Immature natural killer cell (primary cell): ENCODE data around the gene STMN3. TPM values are rescaled to one million over a fixed set of nuclear protein-coding genes. Genes with fewer than 3 reads are reported as not detected.

Source experiments
- DNase-seq, 3 donors: peaks; one replicate each; pipeline ENCODE4 v3.0.0; 2022; ENCODE audit warnings: mixed read lengths in 1 of 3
- H3K27ac Mint-ChIP-seq, 6 donors: one replicate each; pipeline ENCODE4 v1.8.0; 2020; ENCODE audit warnings: mixed read lengths in 6 of 6, mild to moderate bottlenecking in 5 of 6, inconsistent platforms in 4 of 6, moderate library complexity in 3 of 6
- H3K27me3 Mint-ChIP-seq, 3 donors: one replicate each; pipeline ENCODE4 v1.8.0; 2020 to 2021; ENCODE audit warnings: low read depth in 3 of 3, mild to moderate bottlenecking in 3 of 3, mixed read lengths in 3 of 3, moderate library complexity in 3 of 3, inconsistent platforms in 1 of 3
- H3K36me3 Mint-ChIP-seq, 3 donors: one replicate each; pipeline ENCODE4 v1.8.0; 2020; ENCODE audit warnings: mixed read lengths in 3 of 3, inconsistent platforms in 2 of 3, mild to moderate bottlenecking in 2 of 3
- H3K4me1 Mint-ChIP-seq, 2 donors: one replicate each; pipeline ENCODE4 v1.8.0; 2020; ENCODE audit warnings: inconsistent platforms in 2 of 2, mild to moderate bottlenecking in 2 of 2, mixed read lengths in 2 of 2, moderate library complexity in 1 of 2
- H3K4me3 Mint-ChIP-seq, 5 donors: one replicate each; pipeline ENCODE4 v1.8.0; 2020; ENCODE audit warnings: mild to moderate bottlenecking in 5 of 5, mixed read lengths in 5 of 5, inconsistent platforms in 3 of 5, moderate library complexity in 3 of 5
- H3K9me3 Mint-ChIP-seq, 6 donors: one replicate each; pipeline ENCODE4 v1.8.0; 2020; ENCODE audit warnings: mild to moderate bottlenecking in 6 of 6, mixed read lengths in 6 of 6, inconsistent platforms in 4 of 6, moderate library complexity in 3 of 6
- polyA plus RNA-seq, 3 donors: library from polyadenylated mRNA; unstranded; fragments of 300-500 nt; fragmentation: Illumina TruSeq; gene quantifications; one replicate each; pipeline ENCODE4 v1.2.3, GENCODE V29; 2021

Gene STMN3
- polyA plus RNA-seq, 3 donors from 2014 or later: 0.36 to 1.6 (median 1.1) TPM

DNA sequence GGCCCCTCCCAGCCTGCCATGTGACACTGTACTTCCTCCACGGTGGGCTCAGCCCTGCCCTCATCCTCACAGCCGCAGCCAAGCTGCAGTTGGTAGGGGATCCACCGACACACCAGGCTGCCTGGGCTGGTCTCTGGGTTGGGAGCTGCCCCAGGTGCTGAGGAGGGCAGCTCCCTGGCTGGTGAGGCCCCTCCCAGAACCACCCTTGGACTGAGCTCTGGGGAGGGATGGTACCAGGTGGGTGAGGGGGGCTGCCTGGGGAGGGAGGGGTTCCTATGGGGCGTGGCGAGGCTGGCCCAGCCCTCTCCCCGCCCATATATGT is 43.0 kb upstream of the STMN3 start:
- DNase-seq: peak in 1 of 3 donors; percentile 12
- Mint-ChIP-seq H3K9me3 (peaks cover 0 to 4% (median 1%) of the 10 kb centered on the region in 6 donors), H3K4me3 (peak overlapping the region in 1 of 5 donors; percentile 15), H3K4me1 (peaks cover 0 to 7% of the 10 kb centered on the region in 2 donors), H3K27me3 (peaks cover 29 to 44% (median 36%) of the 10 kb centered on the region in 3 donors), H3K36me3 (no peaks in the 10 kb centered on the region), H3K27ac (peak overlapping the region in 1 of 6 donors; percentile 65)

DNA sequence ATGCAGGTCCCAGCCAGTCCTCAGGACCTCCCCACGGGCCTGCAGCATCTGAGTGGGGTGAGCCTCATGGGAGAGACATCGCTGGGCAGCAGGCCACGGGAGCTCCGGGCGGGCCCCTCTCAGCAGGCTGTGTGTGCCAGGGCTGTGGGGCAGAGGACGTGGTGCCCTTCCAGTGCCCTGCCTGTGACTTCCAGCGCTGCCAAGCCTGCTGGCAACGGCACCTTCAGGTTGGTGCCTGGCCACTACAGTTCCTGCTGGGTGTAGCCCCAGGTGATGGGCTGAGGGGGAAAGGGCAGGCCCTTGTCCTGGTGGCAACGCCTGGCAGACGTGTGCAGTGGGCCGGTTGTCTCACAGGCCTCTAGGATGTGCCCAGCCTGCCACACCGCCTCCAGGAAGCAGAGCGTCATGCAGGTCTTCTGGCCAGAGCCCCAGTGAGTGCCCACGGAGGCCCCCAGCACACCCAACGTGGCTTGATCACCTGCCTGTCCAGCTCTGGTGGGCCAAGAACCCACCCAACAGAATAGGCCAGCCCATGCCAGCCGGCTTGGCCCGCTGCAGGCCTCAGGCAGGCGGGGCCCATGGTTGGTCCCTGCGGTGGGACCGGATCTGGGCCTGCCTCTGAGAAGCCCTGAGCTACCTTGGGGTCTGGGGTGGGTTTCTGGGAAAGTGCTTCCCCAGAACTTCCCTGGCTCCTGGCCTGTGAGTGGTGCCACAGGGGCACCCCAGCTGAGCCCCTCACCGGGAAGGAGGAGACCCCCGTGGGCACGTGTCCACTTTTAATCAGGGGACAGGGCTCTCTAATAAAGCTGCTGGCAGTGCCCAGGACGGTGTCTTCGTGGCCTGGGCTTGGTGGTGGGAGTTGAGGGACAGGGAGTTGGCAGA is 42.4 kb upstream of the STMN3 start:
- Mint-ChIP-seq H3K9me3 (peaks cover 0 to 4% (median 1%) of the 10 kb centered on the region in 6 donors), H3K27me3 (peaks cover 29 to 45% (median 36%) of the 10 kb centered on the region in 3 donors), H3K27ac (peak overlapping the region in 2 of 6 donors; percentile 20 to 65), H3K4me1 (peaks cover 0 to 7% of the 10 kb centered on the region in 2 donors), H3K4me3 (peak overlapping the region in 1 of 5 donors; percentile 15), H3K36me3 (no peaks in the 10 kb centered on the region)
- no peak for DNase-seq

DNA sequence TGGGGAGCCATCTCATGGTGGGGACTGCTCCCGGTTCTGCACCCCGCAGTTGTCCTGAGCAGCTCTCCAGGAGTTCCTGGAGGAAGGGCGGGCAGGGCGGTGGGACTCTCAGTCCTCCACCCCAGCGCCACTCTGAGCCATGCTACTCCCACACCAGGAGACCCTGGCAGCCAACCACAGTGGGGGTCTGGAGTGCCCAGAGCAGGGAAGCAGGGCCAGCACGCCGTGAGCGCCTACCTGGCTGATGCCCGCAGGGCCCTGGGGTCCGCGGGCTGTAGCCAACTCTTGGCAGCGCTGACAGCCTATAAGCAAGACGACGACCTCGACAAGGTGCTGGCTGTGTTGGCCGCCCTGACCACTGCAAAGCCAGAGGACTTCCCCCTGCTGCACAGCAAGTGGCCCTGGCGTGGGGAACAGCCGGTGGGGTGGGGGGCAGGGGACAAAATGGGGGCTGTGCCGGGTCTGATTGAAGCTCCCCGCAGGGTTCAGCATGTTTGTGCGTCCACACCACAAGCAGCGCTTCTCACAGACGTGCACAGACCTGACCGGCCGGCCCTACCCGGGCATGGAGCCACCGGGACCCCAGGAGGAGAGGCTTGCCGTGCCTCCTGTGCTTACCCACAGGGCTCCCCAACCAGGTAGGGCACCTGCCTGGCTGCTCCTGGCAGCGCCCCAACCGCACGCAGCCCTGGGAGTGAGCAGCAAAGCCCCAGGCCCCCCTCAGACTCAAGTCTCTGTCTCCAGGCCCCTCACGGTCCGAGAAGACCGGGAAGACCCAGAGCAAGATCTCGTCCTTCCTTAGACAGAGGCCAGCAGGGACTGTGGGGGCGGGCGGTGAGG is 41.6 kb upstream of the STMN3 start:
- Mint-ChIP-seq H3K36me3 (no peaks in the 10 kb centered on the region), H3K4me3 (no peak overlapping the region), H3K27me3 (peaks cover 26 to 45% (median 36%) of the 10 kb centered on the region in 3 donors), H3K9me3 (peaks cover 0 to 4% (median 1%) of the 10 kb centered on the region in 6 donors), H3K4me1 (peaks cover 0 to 7% of the 10 kb centered on the region in 2 donors), H3K27ac (no peak overlapping the region)
- no peak for DNase-seq

DNA sequence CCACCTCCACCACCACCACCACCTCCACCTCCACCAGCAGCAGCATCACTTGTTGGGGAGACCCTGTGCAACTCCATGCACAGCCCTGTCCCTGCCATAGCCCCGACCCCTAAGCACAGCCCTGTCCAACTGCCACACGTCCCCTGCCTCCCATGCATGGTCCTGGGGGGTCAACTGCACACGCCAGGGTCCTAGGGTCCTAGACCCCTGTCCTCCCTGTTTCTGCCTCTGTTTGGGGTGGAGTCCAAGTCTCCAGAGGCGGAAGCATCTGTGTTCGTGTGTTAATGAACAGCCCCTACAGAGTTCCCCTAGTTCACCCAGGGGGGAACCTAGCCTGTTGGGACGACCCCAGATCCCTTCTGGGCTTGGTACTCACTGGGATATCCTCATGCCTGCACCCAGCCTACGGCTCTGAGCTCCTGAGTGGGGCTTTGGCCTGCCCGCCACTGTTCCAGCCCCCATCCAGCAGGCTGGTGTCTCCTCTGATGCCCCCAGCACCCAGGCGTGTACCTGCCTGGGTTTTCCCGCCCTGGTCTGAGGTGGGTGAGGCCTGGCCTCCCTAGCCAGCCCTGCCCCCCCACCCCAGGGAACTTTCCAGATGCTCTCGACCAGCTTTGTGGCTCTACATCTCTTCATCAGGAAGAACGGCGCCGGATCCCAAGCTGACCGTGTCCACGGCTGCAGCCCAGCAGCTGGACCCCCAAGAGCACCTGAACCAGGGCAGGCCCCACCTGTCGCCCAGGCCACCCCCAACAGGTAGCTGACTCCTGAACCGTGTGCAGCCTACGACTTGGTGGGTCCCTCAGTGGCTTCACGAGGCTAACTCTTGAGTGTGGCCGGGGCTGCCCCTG is 40.7 kb upstream of the STMN3 start:
- peaks cover 0 to 4% (median 1%) of the 10 kb centered on the region in 6 donors for H3K9me3 Mint-ChIP-seq
- peaks cover 26 to 45% (median 36%) of the 10 kb centered on the region in 3 donors for H3K27me3 Mint-ChIP-seq
- H3K4me3 Mint-ChIP-seq: peak overlapping the region; percentile 38 to 71 (median 55)
- peak overlapping the region in 5 of 6 donors; percentile 34 to 93 (median 90) for H3K27ac Mint-ChIP-seq
- H3K4me1 Mint-ChIP-seq: peaks cover 0 to 7% of the 10 kb centered on the region in 2 donors
- DNase-seq: no peak
- H3K36me3 Mint-ChIP-seq: no peaks in the 10 kb centered on the region

DNA sequence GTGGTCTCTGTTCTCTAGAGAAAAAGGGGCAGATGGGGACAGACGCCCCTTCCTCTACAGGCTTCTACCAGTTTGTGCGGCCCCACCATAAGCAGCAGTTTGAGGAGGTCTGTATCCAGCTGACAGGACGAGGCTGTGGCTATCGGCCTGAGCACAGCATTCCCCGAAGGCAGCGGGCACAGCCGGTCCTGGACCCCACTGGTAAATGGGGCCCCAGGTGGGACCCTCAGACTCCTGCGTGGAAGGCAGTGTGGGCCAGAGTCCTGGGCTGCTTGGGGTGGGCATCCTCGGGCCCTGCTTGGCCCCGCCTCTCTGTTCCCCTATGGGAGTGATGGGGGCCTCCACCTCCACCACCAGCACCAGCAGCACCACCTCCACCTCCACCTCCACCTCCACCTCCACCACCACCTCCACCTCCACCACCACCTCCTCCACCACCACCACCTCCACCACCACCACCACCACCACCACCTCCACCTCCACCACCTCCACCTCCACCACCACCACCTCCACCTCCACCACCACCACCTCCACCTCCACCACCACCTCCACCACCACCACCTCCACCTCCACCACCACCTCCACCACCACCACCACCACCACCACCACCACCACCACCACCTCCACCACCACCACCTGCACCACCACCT is 40.0 kb upstream of the STMN3 start:
- Mint-ChIP-seq H3K4me3 (no peak overlapping the region), H3K27ac (peak overlapping the region in 1 of 6 donors; percentile 90)
- no peak for DNase-seq

DNA sequence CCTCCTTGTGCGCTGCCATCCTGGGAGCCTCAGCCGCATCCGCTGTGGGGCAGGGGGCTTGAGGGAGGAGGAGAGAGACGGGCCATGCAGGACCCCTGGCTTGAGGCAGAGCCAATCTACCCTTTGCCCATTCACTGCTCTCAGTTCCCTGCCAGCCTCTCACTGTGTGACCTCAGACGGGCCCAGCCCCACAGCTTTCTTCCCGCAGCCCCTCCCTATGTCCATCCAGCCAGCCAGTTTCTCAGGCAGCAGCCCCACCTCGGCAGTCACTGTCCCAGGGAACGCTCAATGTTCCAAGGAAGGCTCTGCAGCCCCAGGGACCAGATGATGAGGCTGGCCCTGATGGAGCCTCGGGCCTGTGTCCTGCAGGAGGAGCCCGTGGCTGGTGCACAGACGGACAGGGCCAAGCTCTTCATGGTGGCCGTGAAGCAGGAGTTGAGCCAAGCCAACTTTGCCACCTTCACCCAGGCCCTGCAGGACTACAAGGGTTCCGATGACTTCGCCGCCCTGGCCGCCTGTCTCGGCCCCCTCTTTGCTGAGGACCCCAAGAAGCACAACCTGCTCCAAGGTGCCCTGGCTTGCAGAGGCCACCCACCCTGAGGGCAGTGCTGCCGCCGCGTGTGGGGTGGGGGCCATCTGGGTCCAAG is 39.3 kb upstream of the STMN3 start:
- peak overlapping the region in 3 of 5 donors; percentile 15 to 33 (median 33) for H3K4me3 Mint-ChIP-seq
- H3K9me3 Mint-ChIP-seq: peaks cover 0 to 4% (median 1%) of the 10 kb centered on the region in 6 donors
- H3K4me1 Mint-ChIP-seq: peaks cover 0 to 6% of the 10 kb centered on the region in 2 donors
- DNase-seq: no peak
- no peaks in the 10 kb centered on the region for H3K36me3 Mint-ChIP-seq
- H3K27me3 Mint-ChIP-seq: peaks cover 26 to 45% (median 36%) of the 10 kb centered on the region in 3 donors
- H3K27ac Mint-ChIP-seq: peak overlapping the region in 3 of 6 donors; percentile 71 to 90 (median 82)

More for the DNA sequence above, 40.0 kb upstream of the STMN3 start:
- Mint-ChIP-seq H3K27me3 (peaks cover 26 to 45% (median 36%) of the 10 kb centered on the region in 3 donors), H3K9me3 (peaks cover 0 to 4% (median 1%) of the 10 kb centered on the region in 6 donors), H3K4me1 (peaks cover 0 to 7% of the 10 kb centered on the region in 2 donors), H3K36me3 (no peaks in the 10 kb centered on the region)

DNA sequence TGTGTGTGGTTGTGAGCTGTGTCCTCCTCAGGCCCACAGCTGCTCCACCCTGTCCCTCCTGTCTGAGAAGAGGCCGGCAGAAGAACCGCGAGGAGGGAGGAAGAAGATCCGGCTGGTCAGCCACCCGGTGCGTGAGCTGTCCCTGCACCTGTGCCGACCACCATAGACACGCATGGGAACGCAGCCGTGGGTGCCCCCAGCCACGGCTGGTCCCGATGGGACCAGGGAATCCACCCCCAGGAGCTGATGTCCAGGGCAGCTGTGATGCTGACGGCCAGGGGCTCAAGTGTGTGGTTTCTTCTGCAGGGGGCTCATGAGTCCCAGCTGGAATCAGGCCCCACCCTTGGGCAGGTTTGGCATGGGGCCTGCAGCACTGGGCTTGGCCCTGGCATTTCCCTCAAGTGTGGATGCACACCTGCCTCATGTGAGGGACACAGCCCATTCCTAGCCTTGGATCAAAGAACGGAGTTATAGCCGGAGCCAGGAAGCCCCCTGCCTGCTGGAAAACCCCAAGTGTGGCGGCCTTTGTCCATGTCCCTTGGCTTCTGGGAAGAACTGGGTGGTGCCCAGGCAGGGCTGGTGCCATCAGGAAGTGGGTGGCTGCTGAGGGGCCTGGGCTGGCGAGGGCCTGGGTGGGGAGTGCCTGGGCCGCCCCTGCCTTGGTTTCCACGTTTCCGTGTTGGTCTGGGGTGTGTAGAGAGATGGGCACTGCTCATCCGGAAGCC is 38.6 kb upstream of the STMN3 start:
- H3K27ac Mint-ChIP-seq: peak overlapping the region in 2 of 6 donors; percentile 82 to 90

DNA sequence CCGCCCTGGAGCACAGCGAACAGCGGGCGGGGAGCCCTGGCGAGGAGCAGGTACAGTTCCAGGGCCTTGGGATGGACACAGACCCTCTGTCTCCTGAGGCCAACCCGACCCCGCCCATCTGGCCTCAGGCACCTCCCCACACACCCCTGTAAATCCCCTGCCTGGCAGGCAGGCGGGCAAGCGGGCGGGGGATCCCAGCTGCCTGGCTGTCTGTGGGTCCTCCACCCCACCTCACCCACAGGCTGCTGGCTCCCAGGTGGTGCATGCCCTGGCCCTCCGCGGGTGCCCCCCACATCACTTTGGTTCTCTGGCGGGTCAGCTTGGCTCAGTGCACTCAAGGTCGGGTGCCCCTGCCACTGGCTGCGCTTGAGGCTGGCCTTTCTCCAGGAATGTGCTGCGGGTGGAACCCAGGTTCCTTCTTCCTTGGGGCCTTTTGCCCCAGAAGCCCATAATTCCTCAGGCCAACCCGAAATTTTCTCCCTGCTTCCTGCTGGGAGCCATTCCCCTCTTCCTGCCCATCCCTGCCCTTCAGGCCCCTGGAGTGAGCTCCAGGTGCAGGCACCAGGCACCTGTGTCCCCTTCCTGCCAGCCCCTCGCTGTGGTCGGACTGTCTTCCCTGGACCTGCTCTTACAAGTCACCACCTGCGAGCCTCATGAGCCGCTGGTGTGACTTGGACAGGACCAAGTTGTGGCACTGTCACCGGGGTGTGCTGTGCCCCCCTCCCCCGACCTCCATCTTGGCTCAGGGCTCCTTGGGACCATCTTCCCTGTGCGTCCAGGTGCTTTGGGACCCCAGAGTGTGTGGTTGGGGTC is 37.9 kb upstream of the STMN3 start:
- Mint-ChIP-seq H3K9me3 (peaks cover 0 to 4% (median 1%) of the 10 kb centered on the region in 6 donors), H3K27ac (no peak overlapping the region), H3K4me1 (peaks cover 0 to 4% of the 10 kb centered on the region in 2 donors), H3K36me3 (no peaks in the 10 kb centered on the region), H3K27me3 (peaks cover 25 to 43% (median 34%) of the 10 kb centered on the region in 3 donors), H3K4me3 (no peak overlapping the region)
- DNase-seq: no peak

More for the DNA sequence above, 38.6 kb upstream of the STMN3 start:
- Mint-ChIP-seq H3K36me3 (no peaks in the 10 kb centered on the region), H3K27me3 (peaks cover 26 to 45% (median 36%) of the 10 kb centered on the region in 3 donors), H3K4me3 (no peak overlapping the region), H3K9me3 (peaks cover 0 to 4% (median 1%) of the 10 kb centered on the region in 6 donors), H3K4me1 (peaks cover 0 to 2% of the 10 kb centered on the region in 2 donors)
- no peak for DNase-seq

DNA sequence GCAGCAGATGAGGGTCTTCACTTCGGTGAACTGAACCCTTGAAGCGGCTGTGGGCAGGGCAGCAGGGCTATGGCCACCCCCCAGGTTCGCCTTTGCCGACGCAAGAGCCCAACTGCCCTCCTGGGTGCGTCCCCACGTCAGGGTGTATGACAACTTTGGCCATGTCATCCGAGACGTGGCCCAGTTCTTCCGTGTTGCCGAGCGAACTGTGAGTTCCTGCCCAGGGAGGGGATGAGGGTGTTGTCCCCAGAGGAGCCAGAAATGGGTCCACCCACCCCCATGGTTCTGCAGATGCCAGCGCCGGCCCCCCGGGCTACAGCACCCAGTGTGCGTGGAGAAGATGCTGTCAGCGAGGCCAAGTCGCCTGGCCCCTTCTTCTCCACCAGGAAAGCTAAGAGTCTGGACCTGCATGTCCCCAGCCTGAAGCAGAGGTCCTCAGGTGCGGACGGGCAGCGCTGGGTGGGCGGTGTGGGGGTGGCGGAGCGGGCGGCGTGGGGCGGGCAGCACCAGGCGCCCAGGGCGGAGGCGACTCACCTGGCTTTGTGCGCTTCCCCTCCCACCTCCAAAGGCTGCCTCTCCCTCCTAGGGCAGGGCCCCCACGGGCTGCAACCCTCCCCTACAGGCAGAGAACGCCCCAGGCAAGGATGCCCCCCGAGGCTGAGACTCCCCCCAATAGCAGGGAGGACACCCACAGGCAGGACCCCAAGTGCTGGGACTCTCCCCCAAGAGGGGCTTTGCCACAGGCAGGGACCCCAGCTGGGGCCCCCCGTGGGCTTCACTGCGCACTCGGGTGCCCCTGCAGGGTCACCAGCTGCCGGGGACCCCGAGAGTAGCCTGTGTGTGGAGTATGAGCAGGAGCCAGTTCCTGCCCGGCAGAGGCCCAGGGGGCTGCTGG is 37.0 kb upstream of the STMN3 start:
- DNase-seq: no peak
- Mint-ChIP-seq H3K9me3 (peaks cover 0 to 4% (median 1%) of the 10 kb centered on the region in 6 donors), H3K27ac (no peak overlapping the region), H3K4me3 (no peak overlapping the region), H3K36me3 (no peaks in the 10 kb centered on the region), H3K4me1 (peaks cover 0 to 4% of the 10 kb centered on the region in 2 donors), H3K27me3 (peaks cover 22 to 37% (median 33%) of the 10 kb centered on the region in 3 donors)
